ENCODE measurements around the gene CNNM1. TPM values are rescaled to one million over a fixed set of nuclear protein-coding genes. Genes with fewer than 3 reads are reported as not detected.

The CNNM1 gene
- total and polyA plus RNA-seq, 11 donors, result 0.04 to 0.43 (median 0.11) TPM; not detected in 4

DNA sequence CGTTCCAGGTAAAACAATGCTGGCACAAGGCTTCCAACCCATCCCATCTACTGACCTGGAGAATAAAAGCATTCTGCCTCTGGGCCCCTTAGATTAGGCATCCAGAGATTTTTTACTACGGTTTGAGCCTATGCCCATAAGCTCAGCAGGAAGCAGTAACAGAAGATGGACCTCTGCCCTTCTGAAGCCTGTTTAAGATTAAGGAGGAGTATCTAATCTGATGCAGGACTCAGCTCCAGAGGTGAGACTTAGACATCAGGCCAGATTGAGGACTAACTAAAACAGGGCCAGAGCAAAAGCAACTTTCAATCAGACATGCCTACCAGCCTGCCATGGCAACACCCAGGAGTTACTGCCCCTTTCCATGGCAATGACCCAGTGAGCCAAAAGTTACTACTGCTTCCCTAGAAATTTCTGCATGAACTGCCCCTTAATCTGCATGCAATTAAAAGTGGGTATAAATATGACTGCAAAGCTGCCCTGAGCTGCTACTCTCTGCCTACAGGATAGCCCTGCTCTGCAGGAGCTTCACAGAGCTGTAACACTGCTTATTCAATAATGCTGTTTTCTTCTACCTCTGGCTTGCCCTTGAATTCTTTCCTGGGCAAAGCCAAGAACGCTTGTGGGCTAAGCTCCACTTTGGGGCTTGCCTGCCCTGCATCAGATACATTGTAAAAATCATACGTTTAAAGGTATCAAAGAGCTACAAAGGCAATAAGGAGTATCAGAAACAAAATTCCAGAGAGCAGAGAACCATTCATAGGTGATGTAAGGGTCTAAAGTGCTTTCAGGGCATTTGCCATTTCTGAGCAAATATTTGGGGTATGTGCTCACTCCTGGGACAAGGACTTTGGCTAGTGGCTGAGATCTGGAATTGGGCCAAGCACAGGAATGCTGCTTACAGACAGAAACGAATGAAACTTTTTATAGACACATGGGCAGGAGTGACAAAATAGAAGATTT, 25.0 kb upstream of the CNNM1 start:
- 22 to 40% (median 29%) methylated on average over 5 of the region's 5 CpGs for WGBS, 4 donors

GRCh38 chr10:99304862-99305229, 24.3 kb upstream of the CNNM1 start:
- DNase-seq, result no peak
- Histone ChIP-seq H3K9me3 (peaks cover 0 to 19% (median 13%) of the 10 kb centered on the region in 12 donors), H3K36me3 (no peaks in the 10 kb centered on the region), H3K4me1 (no peaks in the 10 kb centered on the region), H3K27me3 (peaks cover 0 to 10% (median 0%) of the 10 kb centered on the region in 9 donors), H3K4me3 (no peak overlapping the region), H3K27ac (no peak overlapping the region)
- ATAC-seq, result no peak
- intact Hi-C loops (cut with DNase I), result no loop called here
- no peak for TF ChIP-seq CTCF (IDR thresholded peaks at IDR 0.05)
- TF ChIP-seq POLR2A (IDR thresholded peaks at IDR 0.05), result no peak

More for the DNA sequence above, 25.0 kb upstream of the CNNM1 start:
- no peak for TF ChIP-seq POLR2A (IDR thresholded peaks at IDR 0.05)
- TF ChIP-seq CTCF (IDR thresholded peaks at IDR 0.05), result no peak
- Histone ChIP-seq H3K27me3 (peaks cover 0 to 10% (median 0%) of the 10 kb centered on the region in 9 donors), H3K9me3 (peaks cover 0 to 13% (median 7%) of the 10 kb centered on the region in 12 donors), H3K27ac (no peak overlapping the region), H3K4me3 (no peak overlapping the region), H3K36me3 (no peaks in the 10 kb centered on the region), H3K4me1 (no peaks in the 10 kb centered on the region)
- intact Hi-C loops (cut with DNase I), result no loop called here
- DNase-seq (no peak), ATAC-seq (no peak)

DNA sequence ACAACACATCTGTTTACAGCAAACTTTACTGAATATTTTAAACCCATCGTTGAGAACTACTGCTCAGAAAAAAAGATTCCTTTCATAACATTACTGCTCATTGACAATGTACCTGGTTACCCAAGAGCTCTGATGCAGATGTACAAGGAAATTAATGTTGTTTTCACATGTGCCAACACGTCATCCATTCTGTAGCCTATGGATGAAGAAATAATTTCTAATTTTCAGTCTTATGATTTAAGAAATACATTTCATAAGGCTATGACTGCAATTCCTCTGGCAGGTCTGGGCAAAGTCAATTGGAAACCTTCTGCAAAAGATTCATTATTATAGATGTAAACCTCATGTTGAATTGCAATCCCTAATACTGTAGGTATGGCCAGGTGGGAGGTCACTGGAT, 16.7 kb upstream of the CNNM1 start:
- Histone ChIP-seq H3K27ac (no peak overlapping the region), H3K27me3 (peaks cover 0 to 17% (median 0%) of the 10 kb centered on the region in 9 donors), H3K4me3 (no peak overlapping the region), H3K4me1 (no peaks in the 10 kb centered on the region), H3K9me3 (peaks cover 0 to 22% (median 14%) of the 10 kb centered on the region in 12 donors), H3K36me3 (no peaks in the 10 kb centered on the region)
- TF ChIP-seq CTCF (IDR thresholded peaks at IDR 0.05), result no peak
- TF ChIP-seq POLR2A (IDR thresholded peaks at IDR 0.05), result no peak
- intact Hi-C loops (cut with DNase I), result no loop called here
- no peak for ATAC-seq
- 78 to 91% (median 89%) methylated on average over 2 of the region's 2 CpGs for WGBS, 4 donors
- no peak for DNase-seq

GRCh38 chr10:99315853-99316252, 13.3 kb upstream of the CNNM1 start:
- TF ChIP-seq POLR2A (IDR thresholded peaks at IDR 0.05), result no peak
- TF ChIP-seq CTCF (IDR thresholded peaks at IDR 0.05), result no peak
- no peaks in the 10 kb centered on the region for H3K36me3 ChIP-seq
- H3K9me3 ChIP-seq, result peaks cover 0 to 5% (median 0%) of the 10 kb centered on the region in 12 donors
- intact Hi-C loops (cut with DNase I), result no loop called here
- no peak for DNase-seq
- H3K27ac ChIP-seq, result no peak overlapping the region
- H3K4me3 ChIP-seq, result no peak overlapping the region
- ATAC-seq, result no peak
- H3K27me3 ChIP-seq, result peaks cover 0 to 30% (median 0%) of the 10 kb centered on the region in 9 donors
- WGBS, 4 donors, result 86 to 93% (median 91%) methylated on average over 16 of the region's 16 CpGs
- H3K4me1 ChIP-seq, result no peaks in the 10 kb centered on the region

All from heart left ventricle (tissue), 16 donors.